LHCN-M2 (cell line): ENCODE data around the gene SCN7A. TPM values are rescaled to one million over a fixed set of nuclear protein-coding genes. Genes with fewer than 3 reads are reported as not detected.

Experiments
- DNase-seq: peaks from one replicate; pipeline ENCODE4 v3.0.0-alpha.2; 2012; ENCODE audit warnings: low read depth
- total RNA-seq: library from RNA; depleted of rRNA; stranded (reverse); fragments of >200 nt; gene quantifications from 2 replicates; pipeline ENCODE4 v1.2.3, GENCODE V29; 2014

The SCN7A gene
- total RNA-seq, 1 experiment from 2014 or later: 0.06 TPM

- DNase-seq: no peak
Measured at GRCh38 chr2:166404831-166405568, 89.0 kb downstream of the SCN7A start.

DNA sequence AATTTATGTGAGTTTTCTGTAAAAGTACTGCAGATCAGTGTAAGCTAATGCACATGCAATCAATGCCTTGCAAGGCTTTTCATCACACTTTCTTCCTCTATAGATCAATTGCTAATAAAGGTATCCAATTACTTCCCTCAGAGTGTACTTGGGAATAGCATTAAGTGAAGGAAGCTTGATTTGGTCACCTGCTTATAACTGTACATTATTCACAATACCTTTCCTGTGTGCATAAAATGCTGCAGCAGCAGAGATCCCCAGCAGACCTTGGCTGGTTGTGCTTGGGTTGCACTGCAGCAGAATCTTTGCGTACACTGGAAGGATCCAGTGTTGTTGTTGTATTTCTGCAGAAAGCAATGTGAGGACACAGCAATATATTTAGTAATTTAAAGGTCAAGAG, 99.8 kb downstream of the SCN7A start:
- DNase-seq: no peak

- DNase-seq: no peak
Measured at GRCh38 chr2:166393008-166393407, 101.0 kb downstream of the SCN7A start.

- DNase-seq: peak; percentile 78
Measured at GRCh38 chr2:166388481-166389070, 105.5 kb downstream of the SCN7A start.

DNA sequence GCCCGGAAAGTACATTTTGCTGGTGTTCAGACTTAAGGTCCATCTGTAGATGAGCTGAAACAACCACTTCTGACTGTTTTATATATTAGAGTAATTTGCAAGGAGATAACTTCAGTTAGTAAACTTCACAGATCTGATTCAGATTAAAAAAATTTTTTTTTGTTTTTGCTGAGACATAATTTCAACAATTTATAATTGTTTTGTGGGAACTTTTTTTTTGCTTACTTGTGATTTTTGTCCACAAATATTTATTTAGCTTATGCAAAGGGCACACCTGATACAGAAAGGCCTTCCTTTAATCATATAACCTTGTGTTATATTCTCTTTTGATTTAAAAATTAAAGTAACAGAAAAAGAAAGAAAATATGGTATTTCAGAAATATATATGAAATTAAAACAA, 108.7 kb downstream of the SCN7A start:
- DNase-seq: no peak

GRCh38 chr2:166384774-166385173, 109.3 kb downstream of the SCN7A start:
- peak; percentile 36 for DNase-seq

DNA sequence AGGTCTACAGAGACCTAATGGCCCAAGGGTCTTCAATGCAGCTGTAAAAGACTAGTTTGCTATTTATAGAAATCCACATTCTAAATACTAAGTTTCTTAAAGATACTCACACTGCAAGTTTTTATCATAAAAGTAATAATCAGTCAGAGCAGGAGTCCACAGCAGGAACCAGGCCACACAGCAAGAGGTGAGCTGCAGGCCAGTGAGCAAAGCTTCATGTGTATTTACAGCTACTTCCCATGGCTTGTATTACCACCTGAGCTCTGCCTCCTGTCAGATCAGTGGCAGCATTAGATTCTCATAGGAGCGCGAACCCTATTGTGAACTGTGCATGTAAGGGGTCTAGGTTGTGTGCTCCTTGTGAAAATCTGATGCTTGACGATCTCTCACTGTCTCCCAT, 111.6 kb downstream of the SCN7A start:
- DNase-seq: no peak

- no peak for DNase-seq
Measured at GRCh38 chr2:166380615-166381014, 113.4 kb downstream of the SCN7A start.

DNA sequence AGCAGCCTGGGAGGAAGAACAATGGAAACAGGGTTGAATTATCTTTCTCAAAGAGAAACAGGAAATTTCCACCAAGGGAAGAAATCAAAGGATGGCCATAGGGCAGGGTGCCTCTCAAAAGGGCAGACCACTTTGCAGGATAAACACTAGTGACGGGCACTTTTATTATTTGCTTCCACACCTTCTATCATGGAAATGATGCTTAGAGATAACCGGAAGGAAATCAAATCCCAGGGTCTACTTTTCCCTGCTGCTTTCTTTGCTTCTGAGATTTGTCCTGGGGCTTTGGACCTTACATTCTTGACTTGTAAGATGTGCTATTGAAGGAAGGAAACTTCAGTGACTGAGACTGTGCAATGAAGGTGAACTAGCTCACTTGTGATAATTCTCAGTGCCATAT, 117.2 kb downstream of the SCN7A start:
- DNase-seq: no peak

DNA sequence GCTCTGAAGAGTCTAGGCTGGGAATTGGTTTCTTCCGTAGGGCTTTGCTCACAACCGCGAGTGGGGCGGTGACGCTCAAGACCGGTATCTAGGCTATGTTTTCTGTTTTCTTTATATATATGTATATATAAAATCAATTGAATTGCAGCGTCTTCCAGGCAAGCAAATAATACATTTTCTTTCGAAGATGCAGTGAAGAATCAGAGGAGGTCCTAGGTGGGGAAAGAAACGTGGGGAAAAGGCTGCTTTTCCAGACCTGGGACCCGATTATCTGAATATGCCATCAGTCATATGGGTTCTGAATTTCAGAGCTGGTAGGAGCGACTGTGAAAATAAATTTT, 117.6 kb downstream of the SCN7A start:
- no peak for DNase-seq

DNA sequence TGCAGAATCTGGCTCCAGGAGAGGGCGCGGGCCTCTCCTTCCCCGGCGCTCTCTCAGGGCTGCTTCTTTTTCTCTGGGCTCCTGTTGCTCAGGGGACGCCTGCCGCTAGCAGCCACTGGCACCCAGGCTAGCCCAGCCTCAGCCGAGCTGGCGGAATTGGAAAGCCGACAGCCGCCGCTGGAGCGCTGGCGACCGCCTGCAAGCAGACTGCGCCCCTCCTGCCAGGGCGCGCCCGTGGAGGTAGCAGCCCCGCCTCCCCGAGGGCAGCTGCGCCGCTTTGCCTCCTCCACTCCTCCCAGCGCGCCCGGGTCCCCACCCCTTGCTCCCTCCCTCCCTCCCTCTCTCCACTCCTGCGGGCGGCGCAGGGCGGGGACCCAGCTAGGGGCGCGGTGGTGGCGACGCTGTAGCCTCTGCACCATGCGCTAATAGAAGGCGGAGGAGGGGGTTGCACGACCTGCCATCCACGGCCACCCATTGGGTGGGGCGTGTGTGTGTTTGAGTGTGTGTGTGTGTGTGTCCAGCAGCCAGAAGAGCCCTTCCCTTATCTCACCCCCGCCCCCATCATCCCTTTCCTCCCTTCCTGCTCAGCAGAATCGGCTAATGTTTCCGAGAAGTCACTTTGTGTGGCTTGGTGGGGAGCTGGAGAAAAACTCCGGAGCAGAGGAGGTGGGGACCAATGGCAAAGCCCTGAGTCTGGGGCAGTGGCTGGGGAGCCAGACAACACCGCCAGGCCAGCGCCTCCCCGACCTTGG, 118.1 kb downstream of the SCN7A start, which contains the start of gene SCN9A:
TSS of gene SCN9A (minus strand) at position 209 of the 752 bp plus-strand sequence. CDS start 64,188 bp downstream, outside the sequence.
- peak; percentile 64 for DNase-seq

DNA sequence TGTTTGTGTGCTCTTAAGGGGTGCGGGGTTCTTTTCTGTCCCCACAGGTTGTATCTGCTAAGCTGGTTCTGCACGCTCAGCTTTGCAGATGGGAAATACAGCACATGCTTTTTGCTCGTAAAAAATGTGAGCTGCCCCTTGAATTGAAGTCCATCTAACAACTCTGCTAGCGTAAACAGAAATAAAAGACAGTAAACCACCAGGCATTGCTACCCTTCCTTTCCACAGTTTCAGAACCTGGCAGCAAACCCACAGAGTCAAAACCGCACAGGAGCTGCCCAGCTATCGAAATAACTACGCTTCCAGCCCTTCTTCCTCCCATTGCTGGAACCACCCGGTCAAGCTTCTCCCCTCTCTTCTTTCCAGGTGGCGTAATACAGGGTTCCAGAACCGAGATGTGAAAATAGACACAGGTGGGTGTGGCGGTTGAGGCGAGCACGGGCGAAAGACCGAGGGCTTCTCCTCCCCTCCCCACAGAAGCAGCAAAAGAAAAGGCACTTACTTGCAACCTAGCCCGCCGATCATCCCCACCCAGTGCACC, 118.8 kb downstream of the SCN7A start:
- DNase-seq: no peak

- peak; percentile 72 for DNase-seq
Measured at GRCh38 chr2:166373951-166374350, 120.1 kb downstream of the SCN7A start.

DNA sequence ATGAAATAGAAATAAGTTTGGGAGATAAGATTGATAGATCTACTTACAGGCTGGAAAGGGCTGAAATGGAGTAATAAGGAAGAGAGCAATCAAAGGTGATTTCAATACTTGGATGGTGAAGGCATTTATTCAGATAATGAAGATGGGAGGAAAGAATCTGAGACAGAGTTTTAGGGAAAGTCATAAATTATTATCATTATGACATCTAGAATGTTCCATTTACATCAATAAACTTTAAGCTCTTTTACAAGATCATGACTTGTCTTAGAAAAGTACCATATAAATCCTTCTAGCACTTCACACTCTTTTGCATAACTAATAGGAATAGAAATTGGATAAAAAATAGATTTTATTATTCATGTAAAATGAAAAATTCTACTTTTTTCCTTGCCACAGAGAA, 120.5 kb downstream of the SCN7A start:
- no peak for DNase-seq

DNA sequence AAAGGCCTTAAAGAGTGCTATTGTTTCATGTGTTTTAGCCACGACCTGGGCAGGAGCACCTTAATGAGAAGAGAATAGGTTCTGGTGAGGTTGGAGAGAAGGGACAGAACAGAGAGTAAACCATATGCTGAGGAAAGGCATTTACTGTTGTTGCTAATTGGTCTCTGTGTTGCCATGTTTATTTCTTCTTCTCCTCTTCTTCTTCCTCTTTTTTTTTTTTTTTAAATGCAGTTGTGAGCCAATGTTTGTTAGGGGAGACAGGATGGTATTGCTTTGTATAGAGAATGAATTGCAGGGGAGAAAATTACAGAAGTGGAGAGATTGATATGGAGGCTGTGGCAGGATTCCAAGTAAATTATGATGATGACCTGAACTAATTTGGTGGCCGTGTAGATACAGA, 120.9 kb downstream of the SCN7A start:
- DNase-seq: no peak

DNA sequence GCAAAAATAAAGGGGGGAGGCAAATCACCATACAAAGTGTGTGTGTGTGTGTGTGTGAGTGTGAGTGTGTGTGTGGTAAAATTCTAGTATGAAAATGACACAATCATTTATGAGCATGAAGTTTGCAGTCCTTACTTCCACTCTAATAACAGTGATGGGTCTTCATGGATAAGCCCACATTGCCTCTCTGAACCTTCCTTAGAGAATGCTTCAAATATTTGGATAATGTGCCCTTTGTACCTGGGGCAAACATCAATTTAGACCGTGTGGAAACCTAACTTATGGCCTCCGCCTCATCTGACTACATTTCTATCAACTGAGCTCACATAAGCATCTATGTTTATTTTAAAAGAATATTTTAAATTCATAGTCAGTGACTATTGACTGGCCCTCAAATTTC, 122.0 kb downstream of the SCN7A start:
- no peak for DNase-seq

DNA sequence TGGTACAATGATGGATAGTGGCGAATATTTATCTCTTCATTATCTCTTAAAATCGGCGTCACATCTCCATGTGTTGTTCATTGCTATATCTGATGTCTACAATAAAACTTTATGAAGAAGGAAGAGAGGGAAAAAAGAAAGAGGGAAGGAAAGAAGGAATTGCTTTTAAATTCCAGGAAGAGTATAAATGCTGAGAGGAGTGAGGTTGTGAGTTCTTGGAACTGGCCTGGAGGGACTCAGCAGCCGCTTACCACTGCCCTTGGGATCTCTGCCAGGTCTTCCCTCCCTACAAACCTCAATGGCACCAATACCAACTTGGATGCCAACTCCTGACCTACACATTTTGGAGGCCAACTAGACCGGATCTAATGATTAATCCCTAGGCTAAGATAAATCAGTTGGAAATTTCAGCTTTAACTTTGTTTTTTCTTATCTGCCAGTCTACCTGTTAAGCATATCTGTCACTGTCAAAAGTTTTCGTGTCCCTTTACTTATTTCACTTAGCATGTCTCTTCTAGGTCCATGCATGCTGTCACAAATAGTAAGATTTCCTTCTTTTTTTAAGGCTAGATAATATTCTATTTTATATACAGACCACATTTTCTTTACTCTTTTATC, 128.1 kb downstream of the SCN7A start:
- DNase-seq: no peak

GRCh38 chr2:166365239-166365638, 128.8 kb downstream of the SCN7A start:
- no peak for DNase-seq

DNA sequence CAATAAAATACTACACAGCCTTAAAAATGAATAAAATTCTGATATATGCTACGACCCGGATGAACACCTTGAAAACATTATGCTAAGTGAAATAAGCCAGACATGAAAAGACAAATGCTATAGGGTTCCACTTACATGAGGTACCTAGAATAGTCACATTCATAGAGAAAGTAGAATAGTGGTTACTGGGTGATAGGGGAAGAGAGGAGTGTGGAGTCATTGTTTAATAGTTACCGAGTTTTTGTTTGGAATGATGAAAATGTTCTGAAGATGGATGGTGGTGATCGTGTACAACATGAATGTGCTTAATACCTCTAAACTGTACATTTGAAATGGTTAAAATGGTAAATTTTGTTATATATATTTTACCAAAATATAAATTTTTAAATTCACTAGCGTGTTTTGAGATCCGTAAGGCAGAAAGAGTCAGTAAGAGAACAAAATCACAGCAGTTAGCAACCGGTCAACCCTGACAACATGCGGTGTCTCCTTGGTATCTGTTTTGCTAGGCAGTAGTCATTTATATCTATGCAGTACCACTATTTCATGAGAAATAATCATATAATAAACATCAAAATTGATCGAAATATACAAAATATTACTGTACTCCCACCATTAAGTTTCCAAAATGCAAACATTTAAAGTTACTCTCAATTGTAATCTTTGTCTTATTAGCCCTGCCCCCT, 129.4 kb downstream of the SCN7A start:
- no peak for DNase-seq

DNA sequence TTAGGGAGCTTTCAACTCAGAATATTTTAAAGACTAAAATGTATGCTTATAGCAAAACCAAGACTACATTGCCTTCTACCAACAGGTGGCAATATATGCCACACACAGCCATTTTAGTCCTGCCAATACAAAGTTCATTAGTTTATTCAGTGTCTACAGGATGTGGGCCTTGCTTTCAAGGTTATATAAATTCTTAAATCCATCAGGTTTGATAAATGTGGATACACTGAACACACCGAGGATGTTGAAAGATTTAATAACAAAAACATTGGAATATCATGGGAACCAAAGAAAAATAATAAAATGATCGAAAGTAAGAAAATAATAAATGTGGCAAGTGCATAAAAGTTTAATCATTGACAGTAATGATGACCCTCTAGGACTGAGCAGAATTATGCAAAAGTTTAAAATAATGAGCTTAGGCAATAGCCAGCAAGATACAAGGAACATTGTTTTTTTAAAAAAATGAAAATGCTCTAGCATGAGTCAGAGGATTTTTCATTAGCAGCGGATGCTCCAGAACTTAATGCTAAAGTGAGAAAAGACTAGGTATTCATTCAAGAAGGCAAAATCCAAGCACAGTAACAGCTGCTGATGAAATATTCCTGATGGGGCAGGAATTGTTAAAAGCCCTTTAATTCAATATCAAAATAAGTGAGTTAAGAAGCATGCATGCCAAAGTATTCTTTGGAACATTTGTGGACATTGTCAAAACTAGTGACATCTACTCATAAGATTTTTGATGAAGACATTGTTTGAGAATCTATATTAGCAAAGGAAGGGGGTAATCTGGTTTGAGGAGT, 132.5 kb downstream of the SCN7A start:
- DNase-seq: peak; percentile 34

DNA sequence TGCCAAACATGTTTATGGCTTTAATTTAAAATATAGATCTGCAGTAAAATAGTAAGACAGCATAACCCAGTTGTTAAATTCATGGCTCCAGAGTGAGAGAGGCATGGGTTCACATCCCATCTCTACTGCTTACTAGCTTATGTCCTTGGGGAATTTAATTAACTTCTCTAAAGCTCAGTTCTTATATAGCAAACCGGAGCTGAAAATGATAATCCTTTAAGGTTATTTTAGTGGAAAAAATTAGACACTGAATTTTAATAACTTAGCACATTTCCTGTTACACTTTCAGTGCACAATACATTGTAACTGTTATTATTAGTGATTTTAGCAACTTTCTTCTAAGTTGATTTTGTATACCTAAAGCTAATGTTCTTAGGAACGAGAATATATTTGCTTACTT, 133.1 kb downstream of the SCN7A start:
- no peak for DNase-seq
